Coronary artery (tissue), 2 donors: Measurements from ENCODE around the gene WNT5B.
"Not testable (repeated sequence)": the region's sequence is repeated elsewhere in the genome, so short reads cannot be mapped to it uniquely, and the experiment has no call there.

Source experiments
- DNase-seq: peaks from one replicate; pipeline ENCODE4 v3.0.0-alpha.2; 2017; ENCODE audit warnings: low spot score
- H3K27ac ChIP-seq, 2 donors: fragments of 200-600 bp; sonication (generic); one replicate each; pipeline ENCODE4 v1.5.1; 2016 to 2019
- H3K4me3 ChIP-seq: fragments of 200-600 bp; sonication (generic); 2 replicates; pipeline ENCODE4 v1.5.1; 2016; ENCODE audit warnings: mild to moderate bottlenecking, moderate library complexity
- TF ChIP-seq, protein P1 (sequence below): fragments of 200-600 bp; sonication (generic); IDR thresholded peaks from one replicate; pipeline ENCODE4 v1.5.1; 2019; ENCODE audit warnings: antibody characterized with exemption

Gene WNT5B

DNA sequence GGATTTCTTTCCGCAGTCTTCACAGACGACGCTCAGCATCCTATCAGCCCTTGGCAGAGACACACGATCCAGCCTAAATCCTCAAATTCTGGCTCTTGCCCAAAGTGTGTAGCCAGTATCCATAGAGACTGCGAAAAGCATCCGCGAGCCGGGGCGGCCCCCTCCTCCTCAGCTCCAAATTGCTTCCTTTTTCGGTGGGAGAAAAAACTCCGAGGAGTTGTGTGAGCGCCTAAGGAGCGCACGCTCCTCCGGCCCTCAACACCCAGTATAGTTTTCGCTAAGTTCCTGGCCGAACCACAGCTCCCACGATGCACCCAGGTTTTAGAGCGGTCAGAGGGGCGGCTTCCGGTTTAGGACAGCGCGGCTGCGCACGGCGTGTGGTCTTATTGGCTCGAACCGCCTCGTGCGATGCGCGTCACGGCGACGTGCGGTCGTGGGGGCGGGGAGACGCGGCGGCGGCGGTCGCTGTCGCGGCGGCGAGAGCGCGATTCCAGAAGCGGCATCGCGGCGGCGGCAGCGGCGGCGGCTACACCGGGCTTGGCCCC lies 61.6 kb downstream of the WNT5B start, which contains the start of gene ADIPOR2:
Gene ADIPOR2, plus strand, starts transcription at position 493 of the 545 bp plus-strand sequence. CDS start 63,274 bp downstream, outside the sequence.
- peak within 1 kb of the TSS; percentile 87 to 97 for H3K27ac ChIP-seq
- TF ChIP-seq, protein P1, sequence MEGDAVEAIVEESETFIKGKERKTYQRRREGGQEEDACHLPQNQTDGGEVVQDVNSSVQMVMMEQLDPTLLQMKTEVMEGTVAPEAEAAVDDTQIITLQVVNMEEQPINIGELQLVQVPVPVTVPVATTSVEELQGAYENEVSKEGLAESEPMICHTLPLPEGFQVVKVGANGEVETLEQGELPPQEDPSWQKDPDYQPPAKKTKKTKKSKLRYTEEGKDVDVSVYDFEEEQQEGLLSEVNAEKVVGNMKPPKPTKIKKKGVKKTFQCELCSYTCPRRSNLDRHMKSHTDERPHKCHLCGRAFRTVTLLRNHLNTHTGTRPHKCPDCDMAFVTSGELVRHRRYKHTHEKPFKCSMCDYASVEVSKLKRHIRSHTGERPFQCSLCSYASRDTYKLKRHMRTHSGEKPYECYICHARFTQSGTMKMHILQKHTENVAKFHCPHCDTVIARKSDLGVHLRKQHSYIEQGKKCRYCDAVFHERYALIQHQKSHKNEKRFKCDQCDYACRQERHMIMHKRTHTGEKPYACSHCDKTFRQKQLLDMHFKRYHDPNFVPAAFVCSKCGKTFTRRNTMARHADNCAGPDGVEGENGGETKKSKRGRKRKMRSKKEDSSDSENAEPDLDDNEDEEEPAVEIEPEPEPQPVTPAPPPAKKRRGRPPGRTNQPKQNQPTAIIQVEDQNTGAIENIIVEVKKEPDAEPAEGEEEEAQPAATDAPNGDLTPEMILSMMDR = no peak
- peak; percentile 97 for DNase-seq
- H3K4me3 ChIP-seq = peak within 1 kb of the TSS; percentile 98

DNA sequence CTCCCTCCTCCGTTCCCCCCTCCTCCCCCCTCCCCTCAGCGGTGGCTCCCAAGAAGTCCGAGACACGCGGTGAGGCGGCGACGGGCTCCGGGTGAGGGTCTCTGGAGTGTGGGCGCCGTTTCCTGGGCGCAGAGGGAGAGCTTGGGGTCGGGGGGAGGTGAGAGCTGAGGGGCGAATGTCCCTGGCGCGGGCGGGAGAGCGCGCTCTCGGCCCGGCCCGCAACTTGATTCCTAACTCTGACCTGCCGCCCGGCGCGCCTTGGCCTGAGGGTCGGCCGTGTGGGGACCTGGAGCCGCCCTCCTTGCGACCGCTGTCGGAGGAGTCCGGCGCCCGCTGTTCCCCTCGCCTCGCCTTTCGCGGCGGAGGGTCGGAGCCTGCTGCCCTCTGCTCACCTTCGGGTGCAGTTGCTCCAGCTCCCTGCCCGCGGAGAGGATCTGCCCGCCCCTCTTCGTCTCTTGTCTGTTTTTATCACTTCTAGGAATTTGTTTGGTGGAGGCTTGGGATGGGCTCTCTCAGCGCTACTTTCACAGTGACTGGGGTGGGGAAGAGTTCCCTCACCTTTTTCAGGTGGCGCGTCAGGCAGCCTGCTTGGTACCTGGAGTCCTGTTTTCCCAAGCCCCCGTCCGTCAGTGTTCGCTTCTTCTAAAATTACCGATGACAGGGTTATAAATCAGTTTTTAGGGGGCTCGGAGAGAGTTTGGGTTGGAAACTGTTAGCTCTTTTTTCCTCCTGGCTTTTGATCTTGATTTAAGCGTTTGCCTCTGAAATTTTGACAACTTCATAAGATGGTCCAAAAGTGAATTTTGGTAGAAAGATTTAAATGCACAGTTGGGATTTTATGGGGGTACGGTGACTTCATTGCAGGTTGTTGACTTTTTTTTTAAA lies 62.3 kb downstream of the WNT5B start:
- DNase-seq = no peak
- H3K27ac ChIP-seq = peak overlapping the region; percentile 87 to 97
- TF ChIP-seq, protein P1 = no peak
- H3K4me3 ChIP-seq = peak overlapping the region; percentile 98

DNA sequence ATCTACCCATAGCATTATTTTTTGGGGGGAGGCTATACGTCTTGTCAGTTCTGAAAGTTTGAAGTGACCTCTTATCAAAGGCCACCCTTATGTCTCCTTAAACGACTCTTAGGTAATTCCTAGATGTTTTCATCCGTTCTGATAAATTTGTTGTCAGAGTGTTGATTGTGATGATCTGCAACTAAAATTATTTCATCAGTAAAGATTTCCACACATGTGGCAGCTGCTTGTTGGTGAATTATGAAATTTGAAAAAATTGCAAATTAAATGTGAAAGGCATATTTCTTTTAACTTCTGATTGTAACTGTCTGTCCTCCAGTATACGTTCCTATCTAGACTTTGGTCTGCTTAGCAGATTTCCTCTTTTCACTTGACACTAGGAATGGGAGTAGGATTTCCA lies 63.2 kb downstream of the WNT5B start:
- no peak for DNase-seq
- TF ChIP-seq, protein P1 = no peak
- H3K4me3 ChIP-seq = peak overlapping the region; percentile 98
- no peak overlapping the region for H3K27ac ChIP-seq

- no peak overlapping the region for H3K27ac ChIP-seq
- DNase-seq = no peak
- no peak overlapping the region for H3K4me3 ChIP-seq
- TF ChIP-seq, protein P1 = no peak
These were observed 64.0 kb downstream of the WNT5B start for GRCh38 chr12:1692895-1693610.

DNA sequence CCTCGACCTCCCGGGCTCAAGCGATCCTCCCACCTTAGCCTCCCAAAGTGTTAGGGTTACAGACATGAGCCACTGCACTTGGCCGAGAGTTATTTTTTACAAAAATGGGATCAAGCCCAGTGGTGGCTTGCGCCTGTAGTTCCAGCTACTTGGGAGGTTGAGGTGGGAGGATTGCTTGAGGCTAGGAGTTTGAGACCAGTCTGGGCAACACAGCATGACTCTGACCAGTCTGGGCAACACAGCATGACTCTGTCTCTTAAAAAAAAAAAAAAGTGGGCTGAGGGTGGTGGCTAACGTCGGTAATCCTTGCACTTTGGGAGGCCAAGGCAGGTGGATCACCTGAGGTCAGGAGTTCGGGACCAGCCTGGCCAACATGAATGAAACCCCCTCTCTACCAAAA lies 66.1 kb downstream of the WNT5B start:
- H3K27ac ChIP-seq, H3K4me3 ChIP-seq, DNase-seq: not testable (repeated sequence)

- Histone ChIP-seq H3K27ac (no peak overlapping the region), H3K4me3 (no peak overlapping the region)
- no peak for DNase-seq
- TF ChIP-seq, protein P1 = no peak
These were observed 67.0 kb downstream of the WNT5B start for GRCh38 chr12:1695886-1696670.

DNA sequence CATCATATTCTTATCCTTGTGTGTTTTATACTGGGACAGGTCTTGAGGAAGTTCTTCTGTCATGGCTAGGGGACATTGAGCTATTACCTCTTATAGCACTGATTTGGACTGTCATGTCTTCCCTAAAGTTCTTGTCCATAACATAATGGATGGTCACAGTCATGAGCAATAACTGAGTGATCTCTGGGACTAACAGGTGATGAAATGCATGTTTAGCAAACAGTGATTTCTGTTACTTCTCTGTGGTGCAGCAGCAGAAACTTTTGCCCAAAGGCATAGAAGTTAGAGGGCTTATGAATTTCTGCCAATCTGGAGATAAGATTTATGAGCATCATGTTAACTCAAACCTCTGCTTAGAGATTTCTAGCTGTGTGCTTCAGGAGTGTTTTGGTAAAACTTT lies 67.8 kb downstream of the WNT5B start:
- H3K4me3 ChIP-seq = no peak overlapping the region
- TF ChIP-seq, protein P1 = no peak
- DNase-seq = no peak
- no peak overlapping the region for H3K27ac ChIP-seq
